ENCODE data around the gene PRKCA. TPM values are rescaled to one million over a fixed set of nuclear protein-coding genes. Genes with fewer than 3 reads are reported as not detected.

PRKCA gene

DNA sequence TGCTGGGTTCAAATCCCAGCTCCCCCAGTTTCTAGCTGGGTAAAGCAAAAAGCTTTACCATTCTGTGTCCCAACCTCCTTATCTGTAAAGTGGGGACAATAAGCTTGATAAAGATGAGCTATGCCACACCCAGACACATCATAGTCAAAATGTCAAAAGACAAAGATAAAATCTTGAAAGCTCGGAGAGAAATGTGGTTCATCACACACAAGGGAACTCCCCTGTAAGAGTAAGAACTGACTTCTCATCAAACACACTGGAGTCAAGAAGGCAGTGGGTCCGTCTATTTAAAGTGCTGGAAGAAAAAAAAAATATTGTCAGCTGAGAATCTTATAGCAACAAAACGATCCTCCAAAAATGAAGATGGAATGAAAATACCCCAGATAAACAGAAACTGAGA lies 557.8 kb downstream of the PRKCA start:
- Histone ChIP-seq H3K27me3 (ENCODE audit: insufficient read depth, poor library complexity, severe bottlenecking) (no peaks in the 10 kb centered on the region), H3K4me3 (replicated peaks; ENCODE audit: insufficient read depth, low read length) (no peak overlapping the region), H3K27ac (replicated peaks) (no peak overlapping the region)
- TF ChIP-seq POLR2AphosphoS5 (IDR thresholded peaks at IDR 0.05; ENCODE audit: low read depth) (no peak), GABPA (IDR thresholded peaks at IDR 0.05; ENCODE audit: low read depth) (no peak), SPI1 (IDR thresholded peaks at IDR 0.05; ENCODE audit: borderline replicate concordance, low read depth) (no peak)
- TF ChIP-seq, protein P1, sequence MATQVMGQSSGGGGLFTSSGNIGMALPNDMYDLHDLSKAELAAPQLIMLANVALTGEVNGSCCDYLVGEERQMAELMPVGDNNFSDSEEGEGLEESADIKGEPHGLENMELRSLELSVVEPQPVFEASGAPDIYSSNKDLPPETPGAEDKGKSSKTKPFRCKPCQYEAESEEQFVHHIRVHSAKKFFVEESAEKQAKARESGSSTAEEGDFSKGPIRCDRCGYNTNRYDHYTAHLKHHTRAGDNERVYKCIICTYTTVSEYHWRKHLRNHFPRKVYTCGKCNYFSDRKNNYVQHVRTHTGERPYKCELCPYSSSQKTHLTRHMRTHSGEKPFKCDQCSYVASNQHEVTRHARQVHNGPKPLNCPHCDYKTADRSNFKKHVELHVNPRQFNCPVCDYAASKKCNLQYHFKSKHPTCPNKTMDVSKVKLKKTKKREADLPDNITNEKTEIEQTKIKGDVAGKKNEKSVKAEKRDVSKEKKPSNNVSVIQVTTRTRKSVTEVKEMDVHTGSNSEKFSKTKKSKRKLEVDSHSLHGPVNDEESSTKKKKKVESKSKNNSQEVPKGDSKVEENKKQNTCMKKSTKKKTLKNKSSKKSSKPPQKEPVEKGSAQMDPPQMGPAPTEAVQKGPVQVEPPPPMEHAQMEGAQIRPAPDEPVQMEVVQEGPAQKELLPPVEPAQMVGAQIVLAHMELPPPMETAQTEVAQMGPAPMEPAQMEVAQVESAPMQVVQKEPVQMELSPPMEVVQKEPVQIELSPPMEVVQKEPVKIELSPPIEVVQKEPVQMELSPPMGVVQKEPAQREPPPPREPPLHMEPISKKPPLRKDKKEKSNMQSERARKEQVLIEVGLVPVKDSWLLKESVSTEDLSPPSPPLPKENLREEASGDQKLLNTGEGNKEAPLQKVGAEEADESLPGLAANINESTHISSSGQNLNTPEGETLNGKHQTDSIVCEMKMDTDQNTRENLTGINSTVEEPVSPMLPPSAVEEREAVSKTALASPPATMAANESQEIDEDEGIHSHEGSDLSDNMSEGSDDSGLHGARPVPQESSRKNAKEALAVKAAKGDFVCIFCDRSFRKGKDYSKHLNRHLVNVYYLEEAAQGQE (IDR thresholded peaks at IDR 0.05; ENCODE audit: insufficient replicate concordance, low read depth): no peak
- TF ChIP-seq, protein P2, sequence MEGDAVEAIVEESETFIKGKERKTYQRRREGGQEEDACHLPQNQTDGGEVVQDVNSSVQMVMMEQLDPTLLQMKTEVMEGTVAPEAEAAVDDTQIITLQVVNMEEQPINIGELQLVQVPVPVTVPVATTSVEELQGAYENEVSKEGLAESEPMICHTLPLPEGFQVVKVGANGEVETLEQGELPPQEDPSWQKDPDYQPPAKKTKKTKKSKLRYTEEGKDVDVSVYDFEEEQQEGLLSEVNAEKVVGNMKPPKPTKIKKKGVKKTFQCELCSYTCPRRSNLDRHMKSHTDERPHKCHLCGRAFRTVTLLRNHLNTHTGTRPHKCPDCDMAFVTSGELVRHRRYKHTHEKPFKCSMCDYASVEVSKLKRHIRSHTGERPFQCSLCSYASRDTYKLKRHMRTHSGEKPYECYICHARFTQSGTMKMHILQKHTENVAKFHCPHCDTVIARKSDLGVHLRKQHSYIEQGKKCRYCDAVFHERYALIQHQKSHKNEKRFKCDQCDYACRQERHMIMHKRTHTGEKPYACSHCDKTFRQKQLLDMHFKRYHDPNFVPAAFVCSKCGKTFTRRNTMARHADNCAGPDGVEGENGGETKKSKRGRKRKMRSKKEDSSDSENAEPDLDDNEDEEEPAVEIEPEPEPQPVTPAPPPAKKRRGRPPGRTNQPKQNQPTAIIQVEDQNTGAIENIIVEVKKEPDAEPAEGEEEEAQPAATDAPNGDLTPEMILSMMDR (IDR thresholded peaks at IDR 0.05; ENCODE audit: insufficient read depth, low read length): no peak
- no peak for DNase-seq (ENCODE audit: low read depth in 1 of 2, low spot score in 1 of 2)

Small RNAs within 50 kb of the gene (microRNA-seq; reads per million reads assigned to microRNA genes)
- not detected for gene MIR634

Measured in HL-60 (cell line).